ENCODE results near the gene ZCCHC7. TPM values are rescaled to one million over a fixed set of nuclear protein-coding genes. Genes with fewer than 3 reads are reported as not detected.

The ZCCHC7 gene
- total RNA-seq, 4 donors from 2014 or later, result 12.4 to 56.9 (median 17.7) TPM

DNA sequence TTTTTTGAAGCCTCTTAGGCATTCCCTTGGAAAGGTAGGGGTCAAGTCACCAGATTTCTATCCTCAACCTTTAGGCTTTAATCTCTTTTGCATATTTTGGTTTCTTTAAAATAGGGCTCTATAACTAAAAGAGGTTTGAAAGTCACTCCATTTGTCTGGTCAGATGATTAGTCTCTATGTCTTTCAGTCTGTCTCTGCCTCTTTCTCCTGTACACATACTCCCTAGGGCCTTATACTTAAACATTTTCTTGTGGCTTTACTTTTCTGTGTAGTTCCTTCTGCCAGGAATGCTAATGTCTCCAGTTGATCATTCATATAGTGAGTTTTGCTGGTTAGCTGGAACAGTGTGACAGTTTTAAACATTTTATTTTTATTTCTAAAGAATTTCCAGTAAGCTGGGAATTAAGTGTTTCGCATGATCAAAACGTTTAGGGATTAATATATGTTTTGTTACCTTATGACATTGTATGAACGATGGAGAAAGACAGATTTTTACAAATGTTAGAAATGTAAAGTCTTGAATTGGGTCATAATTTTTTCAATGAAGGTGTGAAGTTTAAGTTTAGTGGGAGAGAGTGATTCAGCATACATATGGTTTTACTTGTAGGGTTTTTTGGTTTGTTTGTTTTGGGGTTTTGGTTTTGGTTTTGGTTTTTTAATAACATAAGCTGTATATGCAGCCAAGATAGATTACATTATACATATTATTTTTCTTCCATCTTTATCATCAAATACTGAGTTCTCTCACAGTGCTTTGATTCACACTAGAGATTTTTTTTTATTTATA is 90.6 kb downstream of the ZCCHC7 start:
- no peak overlapping the region for H3K4me3 ChIP-seq
- no peaks in the 10 kb centered on the region for H3K9me3 ChIP-seq
- no peak overlapping the region for H3K27ac ChIP-seq
- no peaks in the 10 kb centered on the region for H3K27me3 ChIP-seq
- no peaks in the 10 kb centered on the region for H3K4me1 ChIP-seq
- no peak for DNase-seq
- peaks cover 0 to 4% (median 0%) of the 10 kb centered on the region in 3 donors for H3K36me3 ChIP-seq
- TF ChIP-seq, protein P1, sequence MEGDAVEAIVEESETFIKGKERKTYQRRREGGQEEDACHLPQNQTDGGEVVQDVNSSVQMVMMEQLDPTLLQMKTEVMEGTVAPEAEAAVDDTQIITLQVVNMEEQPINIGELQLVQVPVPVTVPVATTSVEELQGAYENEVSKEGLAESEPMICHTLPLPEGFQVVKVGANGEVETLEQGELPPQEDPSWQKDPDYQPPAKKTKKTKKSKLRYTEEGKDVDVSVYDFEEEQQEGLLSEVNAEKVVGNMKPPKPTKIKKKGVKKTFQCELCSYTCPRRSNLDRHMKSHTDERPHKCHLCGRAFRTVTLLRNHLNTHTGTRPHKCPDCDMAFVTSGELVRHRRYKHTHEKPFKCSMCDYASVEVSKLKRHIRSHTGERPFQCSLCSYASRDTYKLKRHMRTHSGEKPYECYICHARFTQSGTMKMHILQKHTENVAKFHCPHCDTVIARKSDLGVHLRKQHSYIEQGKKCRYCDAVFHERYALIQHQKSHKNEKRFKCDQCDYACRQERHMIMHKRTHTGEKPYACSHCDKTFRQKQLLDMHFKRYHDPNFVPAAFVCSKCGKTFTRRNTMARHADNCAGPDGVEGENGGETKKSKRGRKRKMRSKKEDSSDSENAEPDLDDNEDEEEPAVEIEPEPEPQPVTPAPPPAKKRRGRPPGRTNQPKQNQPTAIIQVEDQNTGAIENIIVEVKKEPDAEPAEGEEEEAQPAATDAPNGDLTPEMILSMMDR (IDR thresholded peaks at IDR 0.05), result no peak
- TF ChIP-seq POLR2A (IDR thresholded peaks at IDR 0.05), result no peak

DNA sequence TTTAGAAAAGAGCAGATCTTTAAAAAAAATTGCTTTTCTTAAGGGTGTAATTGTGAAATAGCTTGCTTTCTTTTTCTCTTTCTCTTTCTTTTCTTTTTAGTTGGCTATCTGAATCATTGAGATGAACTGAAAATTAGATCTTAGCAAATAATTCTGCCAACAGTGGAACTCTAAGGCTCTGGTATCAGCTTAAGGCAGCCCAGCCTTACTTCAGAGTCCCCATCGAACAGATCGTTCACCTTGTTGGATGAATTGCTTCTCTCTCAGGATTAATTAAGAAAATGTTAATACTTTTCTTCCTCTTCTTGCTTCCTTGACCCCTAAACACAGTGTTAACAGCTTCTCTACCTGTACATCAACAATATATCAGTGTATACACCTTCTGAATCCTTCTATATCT is 92.1 kb downstream of the ZCCHC7 start:
- Histone ChIP-seq H3K27ac (no peak overlapping the region), H3K36me3 (peaks cover 0 to 4% (median 0%) of the 10 kb centered on the region in 3 donors), H3K27me3 (no peaks in the 10 kb centered on the region), H3K4me1 (no peaks in the 10 kb centered on the region), H3K9me3 (no peaks in the 10 kb centered on the region), H3K4me3 (no peak overlapping the region)
- no peak for TF ChIP-seq POLR2A (IDR thresholded peaks at IDR 0.05)
- TF ChIP-seq, protein P1 (IDR thresholded peaks at IDR 0.05), result no peak
- DNase-seq, result no peak

DNA sequence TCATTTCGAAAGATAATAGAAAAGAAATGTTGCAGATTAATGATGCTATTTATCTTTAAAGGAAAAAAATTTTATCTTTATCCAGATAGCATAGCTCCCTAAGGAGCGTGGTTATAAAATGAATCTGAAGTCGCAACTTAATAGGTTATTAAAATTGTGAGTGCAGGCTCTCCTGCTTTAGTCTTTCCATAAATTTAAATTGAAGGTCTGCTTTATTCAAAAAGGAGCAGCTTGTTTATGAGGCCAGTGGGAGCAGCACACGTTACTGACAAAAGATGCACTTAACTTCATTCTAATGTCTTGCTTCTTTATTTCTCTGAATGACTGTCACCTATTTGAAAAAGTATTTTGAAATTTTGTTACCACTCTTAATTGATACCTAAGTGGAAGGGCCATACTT is 95.0 kb downstream of the ZCCHC7 start:
- DNase-seq, result no peak

GRCh38 chr9:37215830-37216229 is 95.5 kb downstream of the ZCCHC7 start:
- no peak overlapping the region for H3K27ac ChIP-seq
- no peak overlapping the region for H3K4me3 ChIP-seq
- no peaks in the 10 kb centered on the region for H3K36me3 ChIP-seq
- no peaks in the 10 kb centered on the region for H3K27me3 ChIP-seq
- no peaks in the 10 kb centered on the region for H3K4me1 ChIP-seq
- no peak for DNase-seq
- TF ChIP-seq, protein P1 (IDR thresholded peaks at IDR 0.05), result no peak
- no peak for TF ChIP-seq POLR2A (IDR thresholded peaks at IDR 0.05)
- no peaks in the 10 kb centered on the region for H3K9me3 ChIP-seq

More for the DNA sequence above, 95.0 kb downstream of the ZCCHC7 start:
- Histone ChIP-seq H3K36me3 (no peaks in the 10 kb centered on the region), H3K27me3 (no peaks in the 10 kb centered on the region), H3K4me1 (no peaks in the 10 kb centered on the region), H3K27ac (no peak overlapping the region), H3K9me3 (no peaks in the 10 kb centered on the region), H3K4me3 (no peak overlapping the region)
- no peak for TF ChIP-seq POLR2A (IDR thresholded peaks at IDR 0.05)
- TF ChIP-seq, protein P1 (IDR thresholded peaks at IDR 0.05), result no peak

GRCh38 chr9:37217161-37217560 is 96.8 kb downstream of the ZCCHC7 start:
- no peak for TF ChIP-seq POLR2A (IDR thresholded peaks at IDR 0.05)
- TF ChIP-seq, protein P1 (IDR thresholded peaks at IDR 0.05), result no peak
- DNase-seq, result no peak
- Histone ChIP-seq H3K36me3 (no peaks in the 10 kb centered on the region), H3K9me3 (no peaks in the 10 kb centered on the region), H3K27me3 (no peaks in the 10 kb centered on the region), H3K4me3 (no peak overlapping the region), H3K4me1 (no peaks in the 10 kb centered on the region), H3K27ac (no peak overlapping the region)
